ENCODE results near the gene BABAM2.

DNA sequence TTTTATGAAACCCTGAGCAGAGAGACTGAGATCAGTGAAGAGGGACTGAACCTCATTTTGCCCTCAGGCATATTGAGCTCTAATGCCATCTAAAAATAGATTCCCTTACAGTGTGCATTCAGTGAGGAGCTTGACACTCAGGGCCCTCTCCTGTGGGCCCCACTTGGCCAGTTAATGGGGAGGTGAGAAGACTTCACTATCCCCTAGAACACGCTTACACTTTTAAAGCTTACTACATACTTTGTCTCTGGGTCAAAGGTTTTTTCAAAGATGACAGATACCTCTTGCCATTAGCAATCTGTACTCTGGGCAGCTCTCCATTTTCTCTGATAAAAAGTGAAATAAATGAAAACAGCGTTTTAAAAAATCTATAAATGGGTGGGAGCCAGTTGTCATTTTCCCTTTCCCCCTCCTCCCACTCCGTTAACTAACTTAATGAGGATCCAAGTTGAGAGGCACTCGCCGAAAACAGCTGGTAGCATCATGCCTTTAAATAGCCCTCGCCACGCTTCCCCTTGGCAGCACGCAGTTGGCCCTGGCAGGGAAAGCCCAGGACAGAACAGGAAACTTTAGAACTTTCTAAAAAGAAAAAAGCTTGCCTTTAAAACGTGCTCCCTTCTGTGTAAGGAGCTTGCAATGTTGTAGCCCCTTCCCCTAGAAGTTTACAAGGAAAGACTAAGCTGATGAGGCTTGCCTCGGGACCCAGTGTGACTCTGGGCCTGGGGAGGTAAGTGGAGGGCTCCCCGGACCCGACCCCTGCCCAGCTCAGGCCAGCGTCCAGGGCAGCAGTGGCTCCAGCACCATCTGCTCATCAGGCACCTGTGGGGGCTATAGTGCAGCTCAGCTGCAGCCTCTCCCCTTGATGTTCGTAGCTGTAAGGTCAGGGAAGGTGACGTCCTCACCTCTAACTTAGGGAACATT, 443.3 kb downstream of the BABAM2 start:
- TF ChIP-seq TAF1 (conservative IDR thresholded peaks at IDR 0.05) (no peak), YY1 (IDR thresholded peaks at IDR 0.05) (peak; percentile 56), REST (IDR thresholded peaks at IDR 0.05) (peak; percentile 42), RAD21 (IDR thresholded peaks at IDR 0.05) (no peak), JUND (IDR thresholded peaks at IDR 0.05) (peak in 1 of 2 donors; percentile 29)
- TF ChIP-seq, protein P1, sequence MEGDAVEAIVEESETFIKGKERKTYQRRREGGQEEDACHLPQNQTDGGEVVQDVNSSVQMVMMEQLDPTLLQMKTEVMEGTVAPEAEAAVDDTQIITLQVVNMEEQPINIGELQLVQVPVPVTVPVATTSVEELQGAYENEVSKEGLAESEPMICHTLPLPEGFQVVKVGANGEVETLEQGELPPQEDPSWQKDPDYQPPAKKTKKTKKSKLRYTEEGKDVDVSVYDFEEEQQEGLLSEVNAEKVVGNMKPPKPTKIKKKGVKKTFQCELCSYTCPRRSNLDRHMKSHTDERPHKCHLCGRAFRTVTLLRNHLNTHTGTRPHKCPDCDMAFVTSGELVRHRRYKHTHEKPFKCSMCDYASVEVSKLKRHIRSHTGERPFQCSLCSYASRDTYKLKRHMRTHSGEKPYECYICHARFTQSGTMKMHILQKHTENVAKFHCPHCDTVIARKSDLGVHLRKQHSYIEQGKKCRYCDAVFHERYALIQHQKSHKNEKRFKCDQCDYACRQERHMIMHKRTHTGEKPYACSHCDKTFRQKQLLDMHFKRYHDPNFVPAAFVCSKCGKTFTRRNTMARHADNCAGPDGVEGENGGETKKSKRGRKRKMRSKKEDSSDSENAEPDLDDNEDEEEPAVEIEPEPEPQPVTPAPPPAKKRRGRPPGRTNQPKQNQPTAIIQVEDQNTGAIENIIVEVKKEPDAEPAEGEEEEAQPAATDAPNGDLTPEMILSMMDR (IDR thresholded peaks at IDR 0.05; ENCODE audit: low read depth, low read length, missing input control), result no peak
- TF ChIP-seq, protein P2, sequence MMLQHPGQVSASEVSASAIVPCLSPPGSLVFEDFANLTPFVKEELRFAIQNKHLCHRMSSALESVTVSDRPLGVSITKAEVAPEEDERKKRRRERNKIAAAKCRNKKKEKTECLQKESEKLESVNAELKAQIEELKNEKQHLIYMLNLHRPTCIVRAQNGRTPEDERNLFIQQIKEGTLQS (IDR thresholded peaks at IDR 0.05), result no peak

All from liver (tissue), 3 donors.